IPS DF 4.7 (cell line): ENCODE measurements around the gene GPC3.
"Not testable (repeated sequence)": the region's sequence is repeated elsewhere in the genome, so short reads cannot be mapped to it uniquely, and the experiment has no call there.

Source experiments
- DNase-seq: peaks from one replicate; pipeline ENCODE4 v3.0.0-alpha.2; 2013; ENCODE audit warnings: low spot score; ENCODE audit errors: extremely low read depth

The GPC3 gene

DNA sequence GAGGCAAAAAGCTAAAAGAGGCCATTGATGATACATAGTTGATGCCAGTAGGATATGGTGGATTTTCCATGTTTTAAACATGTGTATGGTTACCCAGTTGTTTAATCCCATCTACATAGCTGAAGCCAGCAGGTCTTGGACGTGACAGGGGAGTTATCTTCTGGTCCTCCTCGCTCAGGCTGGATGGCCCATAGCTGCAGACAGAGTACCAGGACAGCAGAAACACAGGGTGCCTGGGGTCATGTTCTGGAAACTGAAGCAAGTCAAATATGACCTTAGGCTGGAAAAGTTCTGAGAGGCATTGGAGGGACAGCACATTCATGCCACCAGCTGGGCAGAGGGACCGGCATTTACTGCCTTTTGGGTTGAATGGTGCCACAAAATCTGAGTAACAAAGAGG is 452.1 kb downstream of the GPC3 start:
- no peak for DNase-seq

GRCh38 chrX:133530960-133531359 is 454.4 kb downstream of the GPC3 start:
- DNase-seq, result no peak

DNA sequence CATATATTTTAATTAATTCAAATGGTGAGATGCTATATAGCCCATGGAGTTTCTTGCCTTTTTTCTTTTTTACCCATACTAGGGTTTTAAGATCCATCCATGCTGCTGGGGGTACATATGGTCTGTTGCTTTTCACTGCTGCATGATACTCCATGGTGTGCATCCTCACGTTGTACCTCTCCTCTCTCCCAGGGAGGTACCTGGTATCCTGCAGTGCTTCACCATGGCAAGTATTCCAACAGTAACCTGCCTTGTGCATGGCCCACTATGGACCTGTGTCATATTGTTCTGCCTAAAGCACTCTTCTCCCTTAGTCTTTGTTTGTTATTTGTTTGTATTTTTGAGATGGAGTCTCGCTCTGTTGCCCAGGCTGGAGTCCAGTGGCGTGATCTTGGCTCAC is 455.8 kb downstream of the GPC3 start:
- DNase-seq, result no peak

DNA sequence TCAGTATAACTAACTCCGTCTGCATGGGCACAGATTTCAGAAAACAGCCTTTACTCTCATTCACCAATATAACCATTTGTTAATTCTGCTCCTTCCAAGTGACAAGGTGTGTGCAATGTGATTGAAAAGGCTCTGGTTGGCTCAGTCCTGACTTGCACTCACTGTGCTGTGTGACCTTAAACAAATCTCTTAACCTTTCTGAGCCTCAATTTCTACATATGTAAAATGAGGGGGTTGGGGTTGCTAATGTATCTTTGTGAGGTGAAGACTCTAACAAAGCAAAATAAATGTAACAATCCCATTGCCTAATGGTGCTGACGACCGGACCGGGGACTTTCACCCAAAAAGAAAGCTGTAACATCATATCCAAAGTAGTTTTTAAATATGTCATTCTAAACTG is 457.6 kb downstream of the GPC3 start:
- no peak for DNase-seq

GRCh38 chrX:133527415-133527814 is 458.0 kb downstream of the GPC3 start:
- no peak for DNase-seq

- DNase-seq, result not testable (repeated sequence)
Measured at GRCh38 chrX:133526773-133527172, 458.6 kb downstream of the GPC3 start.

- DNase-seq, result no peak
Measured at GRCh38 chrX:133523526-133523925, 461.9 kb downstream of the GPC3 start.

GRCh38 chrX:133523081-133523487 is 462.3 kb downstream of the GPC3 start:
- DNase-seq, result no peak

DNA sequence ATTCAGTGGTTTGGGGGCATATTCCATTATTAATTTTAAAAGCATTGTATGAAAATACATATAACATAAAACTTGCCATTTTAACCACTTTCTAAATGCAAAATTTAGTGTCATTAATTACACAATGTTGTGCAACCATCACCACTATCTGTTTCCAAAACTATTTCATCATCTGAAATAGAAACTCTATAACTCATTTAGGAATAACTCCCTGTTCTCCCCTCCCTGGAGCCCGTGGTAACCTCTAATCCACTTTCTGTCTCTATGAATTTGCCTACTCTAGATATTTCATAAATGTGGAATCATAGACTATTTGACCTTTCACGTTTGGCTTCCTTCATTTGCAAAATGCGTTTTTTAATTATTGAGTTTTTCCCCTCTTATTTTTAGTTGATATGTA is 468.7 kb downstream of the GPC3 start:
- no peak for DNase-seq

- no peak for DNase-seq
Measured at GRCh38 chrX:133514486-133514885, 470.9 kb downstream of the GPC3 start.

- no peak for DNase-seq
Measured at GRCh38 chrX:133513123-133513522, 472.3 kb downstream of the GPC3 start.

GRCh38 chrX:133511041-133511440 is 474.4 kb downstream of the GPC3 start:
- DNase-seq, result no peak

GRCh38 chrX:133497356-133497755 is 488.0 kb downstream of the GPC3 start:
- DNase-seq, result no peak

DNA sequence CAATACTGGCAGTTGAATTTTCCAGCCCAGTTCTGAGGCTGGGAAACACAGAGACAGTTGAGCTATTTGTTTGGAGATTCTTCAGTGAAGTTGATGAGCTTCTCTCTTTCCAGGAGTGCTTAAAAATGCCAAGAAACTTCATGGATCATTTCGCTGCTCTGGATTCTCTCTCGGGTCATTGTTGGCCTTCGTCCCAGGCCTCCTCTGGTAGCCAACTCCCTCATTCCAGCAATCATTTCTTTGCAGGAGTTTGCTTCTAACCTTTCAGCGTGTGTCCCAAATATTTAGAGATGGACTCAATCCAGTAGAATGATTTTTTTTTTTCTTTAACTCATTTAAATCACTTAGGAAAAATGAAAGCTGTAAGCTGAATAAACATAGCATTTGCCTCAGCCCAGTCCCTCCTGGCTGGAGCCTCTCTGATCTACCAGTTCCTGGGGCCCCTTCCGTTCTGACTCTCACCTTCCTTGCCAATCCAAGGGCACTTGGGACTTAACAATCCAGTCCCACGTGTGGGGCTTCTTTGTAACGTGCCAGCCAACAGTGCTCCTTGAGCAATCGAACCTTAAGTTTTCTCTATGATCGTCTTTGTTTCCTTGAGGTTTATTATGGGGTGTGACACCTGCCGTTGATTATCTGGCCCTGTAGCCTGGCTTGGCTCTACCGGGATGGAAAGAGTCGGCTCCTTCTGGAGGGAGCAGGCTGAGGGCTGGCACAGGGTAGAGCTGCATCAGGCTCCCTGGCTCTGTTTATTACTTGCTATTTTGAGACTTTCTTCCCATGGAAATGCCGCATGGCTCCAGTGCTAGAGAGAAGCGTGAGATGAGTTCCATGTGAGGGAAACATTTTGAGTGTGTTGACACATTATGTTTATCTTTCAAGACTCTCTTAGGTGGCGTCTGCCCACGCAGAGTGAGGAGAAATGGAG is 489.7 kb downstream of the GPC3 start:
- no peak for DNase-seq

DNA sequence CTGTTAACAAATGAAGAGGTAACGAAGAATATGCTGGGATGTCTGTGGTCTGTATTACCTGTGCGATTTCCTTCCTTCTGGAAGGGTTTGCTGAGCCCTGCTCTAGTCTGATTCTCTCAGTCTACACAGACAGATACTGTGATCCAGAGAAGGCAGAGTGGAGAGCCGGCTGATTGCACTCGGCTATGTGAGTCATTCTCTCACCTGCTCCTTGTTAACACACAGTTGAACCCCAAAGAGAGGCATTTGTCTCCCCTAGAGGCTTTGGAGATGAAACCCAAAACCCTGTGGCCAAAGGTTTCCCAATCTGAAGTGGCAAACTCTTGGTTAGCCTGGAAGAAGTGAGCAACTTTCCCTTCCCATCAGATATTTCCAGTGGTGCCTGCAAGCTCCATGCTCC is 492.0 kb downstream of the GPC3 start:
- no peak for DNase-seq

DNA sequence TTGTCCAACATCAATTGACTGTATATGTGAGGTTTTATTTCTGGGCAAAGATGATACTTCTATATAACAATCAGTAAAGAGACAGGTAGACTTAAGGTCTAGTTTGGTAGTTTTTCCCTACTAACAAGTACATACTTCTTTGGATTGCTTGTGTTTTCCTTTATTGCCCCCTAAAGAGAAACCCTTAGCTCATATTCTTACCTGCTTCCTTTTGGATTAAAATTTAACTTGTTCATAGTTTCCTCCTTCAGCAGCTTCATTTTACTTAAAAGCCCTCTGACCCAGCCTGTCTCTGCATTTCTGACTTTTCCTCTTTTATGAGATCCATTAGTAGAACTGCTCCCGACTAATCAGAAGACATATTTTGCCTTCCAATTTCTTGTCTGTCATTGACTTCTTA is 494.4 kb downstream of the GPC3 start:
- DNase-seq, result no peak
